HepG2 (cell line): ENCODE measurements around the gene LBX2. TPM values are rescaled to one million over a fixed set of nuclear protein-coding genes. Genes with fewer than 3 reads are reported as not detected.

ENCODE experiments used
- AKNA ChIP-seq: sonication (generic); formaldehyde crosslinking; IDR thresholded peaks from 2 replicates; pipeline ENCODE4 v1.4.0; 2020; ENCODE audit warnings: missing genetic modification reagents, borderline replicate concordance
- ASH2L ChIP-seq: fragments of 300-600, 200-600 bp; sonication (generic); IDR thresholded peaks from 2 replicates; pipeline ENCODE4 v1.7.0; 2017; ENCODE audit warnings: low read depth, mild to moderate bottlenecking, moderate library complexity, mixed read lengths, low read length; ENCODE audit not compliant: insufficient read length
- DBP ChIP-seq: sonication (generic); formaldehyde crosslinking; IDR thresholded peaks from 2 replicates; pipeline ENCODE4 v1.4.0; 2020; ENCODE audit warnings: missing genetic modification reagents; ENCODE audit errors: not compliant biosample characterization
- HNRNPL ChIP-seq: fragments of 200-400 bp; formaldehyde crosslinking; IDR thresholded peaks from 2 replicates; pipeline ENCODE4 v1.6.1; 2017; ENCODE audit warnings: mild to moderate bottlenecking, low read depth, low read length
- MTA1 ChIP-seq: sonication (generic); formaldehyde crosslinking; IDR thresholded peaks from 2 replicates; pipeline ENCODE4 v1.4.0; 2020; ENCODE audit warnings: missing genetic modification reagents, mild to moderate bottlenecking, borderline replicate concordance
- PAX8 ChIP-seq: sonication (generic); formaldehyde crosslinking; IDR thresholded peaks from 2 replicates; pipeline ENCODE4 v1.8.0; 2022; ENCODE audit warnings: mild to moderate bottlenecking, missing genetic modification reagents, borderline replicate concordance
- TBP ChIP-seq: sonication (generic); formaldehyde crosslinking; IDR thresholded peaks from 2 replicates; pipeline ENCODE4 v1.5.0; 2020; ENCODE audit warnings: missing genetic modification reagents
- ZNF17 ChIP-seq: sonication (generic); formaldehyde crosslinking; IDR thresholded peaks from 2 replicates; pipeline ENCODE4 v1.5.0; 2020; ENCODE audit warnings: mild to moderate bottlenecking, missing genetic modification reagents
- ZNF335 ChIP-seq: sonication (generic); formaldehyde crosslinking; IDR thresholded peaks from 2 replicates; pipeline ENCODE4 v1.4.0; 2020; ENCODE audit warnings: missing genetic modification reagents
- ZNF7 ChIP-seq: IDR thresholded peaks from 2 replicates; pipeline ENCODE4 v1.6.1; 2016; ENCODE audit warnings: missing biosample characterization, missing genetic modification reagents
- ZNF710 ChIP-seq: sonication (generic); formaldehyde crosslinking; IDR thresholded peaks from 2 replicates; pipeline ENCODE4 v1.5.0; 2020; ENCODE audit warnings: mild to moderate bottlenecking, missing genetic modification reagents, borderline replicate concordance
- ZNF746 ChIP-seq: sonication (generic); formaldehyde crosslinking; IDR thresholded peaks from 2 replicates; pipeline ENCODE4 v1.8.0; 2022; ENCODE audit warnings: mild to moderate bottlenecking, missing genetic modification reagents
- ZNF770 ChIP-seq: sonication (generic); formaldehyde crosslinking; IDR thresholded peaks from 2 replicates; pipeline ENCODE4 v1.5.0; 2020; ENCODE audit warnings: mild to moderate bottlenecking, missing genetic modification reagents
- ZNF83 ChIP-seq: sonication (generic); formaldehyde crosslinking; IDR thresholded peaks from 2 replicates; pipeline ENCODE4 v1.4.0; 2020; ENCODE audit warnings: missing genetic modification reagents, mild to moderate bottlenecking, borderline replicate concordance
- ZSCAN30 ChIP-seq: sonication (generic); formaldehyde crosslinking; IDR thresholded peaks from 2 replicates; pipeline ENCODE4 v1.5.0; 2020; ENCODE audit warnings: mild to moderate bottlenecking, missing genetic modification reagents
- polyA plus RNA-seq, 8 experiments: library from polyadenylated mRNA; depleted of rRNA in 3 of 8; stranded (reverse) in 7 of 8; unstranded in 1 of 8; fragments of >200 nt; fragmentation: Illumina TruSeq in 4 of 8; extraction: Trizol in 4 of 8; gene quantifications; 2 replicates each; pipeline versions ENCODE4 v1.2.1 to v1.2.3, GENCODE V29; 2011 to 2016; ENCODE audit warnings: low read depth in 4 of 8, missing spikeins in 1 of 8, mixed read lengths in 1 of 8; ENCODE audit not compliant: insufficient read depth in 1 of 8
- total RNA-seq, 5 experiments: library from RNA; depleted of rRNA; stranded (reverse); fragments of >200 nt; fragmentation: Illumina TruSeq; extraction: Trizol; gene quantifications; 2 replicates each; pipeline ENCODE4 v1.2.3, GENCODE V29; 2016; ENCODE audit warnings: low read depth in 1 of 5
- TF ChIP-seq, protein P1 (sequence below): sonication (generic); formaldehyde crosslinking; IDR thresholded peaks from 2 replicates; pipeline ENCODE4 v1.4.0; 2020; ENCODE audit warnings: mild to moderate bottlenecking, missing genetic modification reagents
- TF ChIP-seq, protein P2 (sequence below): sonication (generic); formaldehyde crosslinking; IDR thresholded peaks from 2 replicates; pipeline ENCODE4 v1.4.0; 2020; ENCODE audit warnings: missing genetic modification reagents

The LBX2 gene
- total and polyA plus RNA-seq, 2 of the 13 experiments (the other 11 are each of a cell fraction or from before 2014, with no cell fraction given): 6.4 to 8.1 TPM

- TF ChIP-seq, protein P1, sequence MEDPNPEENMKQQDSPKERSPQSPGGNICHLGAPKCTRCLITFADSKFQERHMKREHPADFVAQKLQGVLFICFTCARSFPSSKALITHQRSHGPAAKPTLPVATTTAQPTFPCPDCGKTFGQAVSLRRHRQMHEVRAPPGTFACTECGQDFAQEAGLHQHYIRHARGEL (CRISPR knock-in tag): no peak
- TF ChIP-seq ZNF7: no peak
- TF ChIP-seq DBP: no peak
- no peak for TF ChIP-seq ZNF746
- TF ChIP-seq ZNF710 (CRISPR knock-in tag): no peak
- TF ChIP-seq ZNF83: 0 out of 2 replicates have a peak, but pooled peaks have one; percentile 25
- peak; percentile 2; the same call in 1 of the 2 replicates for TF ChIP-seq PAX8 (CRISPR knock-in tag)
- no peak for TF ChIP-seq HNRNPL
- peak; percentile 52; the same call in 1 of the 2 replicates for TF ChIP-seq MTA1
- TF ChIP-seq AKNA (CRISPR knock-in tag): no peak
- no peak for TF ChIP-seq ASH2L
- no peak for TF ChIP-seq TBP (CRISPR knock-in tag)
- TF ChIP-seq, protein P2, sequence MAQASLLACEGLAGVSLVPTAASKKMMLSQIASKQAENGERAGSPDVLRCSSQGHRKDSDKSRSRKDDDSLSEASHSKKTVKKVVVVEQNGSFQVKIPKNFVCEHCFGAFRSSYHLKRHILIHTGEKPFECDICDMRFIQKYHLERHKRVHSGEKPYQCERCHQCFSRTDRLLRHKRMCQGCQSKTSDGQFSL (CRISPR knock-in tag): peak; percentile 60
- TF ChIP-seq ZNF17: no peak
- TF ChIP-seq ZNF335 (CRISPR knock-in tag): no peak
- no peak for TF ChIP-seq ZNF770
- TF ChIP-seq ZSCAN30 (CRISPR knock-in tag): no peak
These were observed 31.1 kb upstream of the LBX2 start (continued) for GRCh38 chr2:74530239-74531187.
